GM18951 (cell line): ENCODE results near the gene EHHADH.

Source experiments
- POLR2A ChIP-seq: IDR thresholded peaks from 4 replicates; pipeline ENCODE4 v1.6.1; 2011; ENCODE audit warnings: mild to moderate bottlenecking; ENCODE audit not compliant: insufficient read length, insufficient read depth; ENCODE audit errors: extremely low read depth
- in situ Hi-C: fragments of 300-500 bp; cut with MboI; formaldehyde crosslinking; loops from one replicate; pipeline ENCODE4 v1.12.0; 2022; ENCODE audit warnings: low sequenced_read_pairs, mixed read lengths, inconsistent platforms; ENCODE audit not compliant: unreplicated experiment

Gene EHHADH

GRCh38 chr3:185225523-185225922 is 28.3 kb downstream of the EHHADH start:
- TF ChIP-seq POLR2A, result no peak
- in situ Hi-C loops, result no loop called here

GRCh38 chr3:185225080-185225479 is 28.8 kb downstream of the EHHADH start:
- in situ Hi-C loops, result no loop called here
- TF ChIP-seq POLR2A, result no peak

- no peak for TF ChIP-seq POLR2A
- in situ Hi-C loops, result no loop called here
Measured at GRCh38 chr3:185221203-185221602, 32.6 kb downstream of the EHHADH start.

DNA sequence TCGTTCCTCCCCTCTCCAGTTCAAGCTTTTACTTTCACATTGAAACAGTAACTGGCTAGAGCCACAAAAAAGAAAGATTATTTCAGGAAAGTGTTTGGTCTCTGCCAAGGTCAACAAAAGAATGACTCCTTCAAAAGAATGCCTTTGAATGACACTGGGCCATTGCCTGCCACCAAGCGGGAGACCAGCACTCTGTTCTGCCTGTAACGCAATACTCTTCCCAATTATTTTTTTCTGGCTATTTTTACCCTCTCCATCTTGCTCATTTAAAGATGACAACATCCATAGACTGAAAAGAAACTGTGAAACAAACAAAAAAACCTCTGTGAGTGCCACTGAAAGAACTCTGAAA is 37.3 kb downstream of the EHHADH start:
- no peak for TF ChIP-seq POLR2A
- in situ Hi-C loops, result no loop called here

DNA sequence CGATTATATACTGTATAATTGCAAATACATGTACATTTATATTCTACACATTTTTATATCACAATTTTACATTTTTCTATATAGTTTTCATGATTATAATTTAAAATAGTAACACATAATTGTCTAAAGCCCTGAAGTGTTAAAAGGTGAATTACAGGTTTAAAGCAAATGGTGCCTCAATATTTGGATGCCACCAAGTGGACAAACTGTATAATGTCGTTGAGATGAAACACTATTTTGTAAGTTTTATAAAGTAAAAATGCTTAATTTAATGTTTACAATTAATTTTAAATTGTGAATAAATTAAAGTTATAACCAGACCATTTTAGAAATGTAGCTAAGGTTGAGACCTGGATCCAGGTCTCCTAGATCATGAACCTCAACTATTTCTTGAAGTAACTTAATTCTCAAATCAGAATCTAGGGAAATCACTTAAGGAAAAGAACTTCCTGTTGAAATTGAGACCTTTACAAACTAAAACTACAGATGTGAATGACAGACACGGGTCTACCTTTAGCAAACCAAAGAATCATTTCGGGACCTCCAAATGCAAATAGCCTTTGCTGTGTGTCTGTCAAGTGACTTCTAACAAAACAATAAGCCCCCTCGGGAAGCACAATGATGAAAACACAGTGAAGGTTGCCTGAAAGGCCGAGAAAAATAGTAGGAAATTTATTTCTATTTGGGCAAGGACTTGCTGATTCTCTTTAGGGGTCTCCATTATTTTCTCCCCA is 37.8 kb downstream of the EHHADH start:
- in situ Hi-C loops, result no loop called here
- TF ChIP-seq POLR2A, result no peak

DNA sequence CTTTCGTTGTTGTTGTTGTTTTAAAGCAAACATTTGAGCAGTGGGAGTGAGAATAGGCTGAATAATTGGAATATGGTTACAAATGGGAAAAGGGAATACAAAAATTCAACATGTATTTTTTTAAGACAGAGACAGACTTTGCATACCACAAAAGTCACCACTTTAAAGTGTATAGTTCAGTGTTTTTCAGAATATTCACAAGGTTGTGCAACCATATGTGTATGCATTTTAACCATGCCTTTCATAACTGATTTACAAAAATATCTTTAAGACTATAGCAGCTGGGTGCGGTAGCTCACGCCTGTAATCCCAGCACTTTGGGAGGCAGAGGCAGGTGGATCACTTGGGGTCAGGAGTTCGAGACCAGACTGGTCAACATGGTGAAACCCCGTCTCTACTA is 41.3 kb downstream of the EHHADH start:
- TF ChIP-seq POLR2A, result no peak
- in situ Hi-C loops, result no loop called here

- in situ Hi-C loops, result no loop called here
- TF ChIP-seq POLR2A, result no peak
Measured at GRCh38 chr3:185212086-185212485, 41.8 kb downstream of the EHHADH start.

DNA sequence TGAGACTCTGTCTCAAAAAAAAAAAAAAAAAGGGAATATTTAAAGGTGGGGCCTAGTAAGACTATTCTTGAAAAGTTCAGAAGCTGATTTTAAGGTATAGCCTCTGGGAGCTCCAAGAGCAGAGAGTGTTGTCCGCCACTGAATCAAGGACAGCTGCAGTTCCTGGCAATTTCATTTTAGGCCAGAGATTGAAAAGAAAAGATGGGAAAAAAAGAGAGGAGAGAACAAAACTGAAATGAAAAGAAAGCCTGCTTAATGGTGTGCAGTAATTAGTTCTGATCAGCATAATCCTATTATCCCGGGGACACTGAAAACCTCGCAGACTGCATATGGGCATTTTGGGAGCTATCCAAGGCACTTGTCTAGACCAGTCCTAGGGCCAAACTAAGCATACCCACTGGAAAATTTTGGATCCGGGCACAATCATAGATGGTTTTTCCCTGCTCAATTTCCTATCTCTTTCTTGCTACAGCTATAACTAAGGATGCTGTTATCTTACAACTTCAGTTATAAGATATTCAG is 43.2 kb downstream of the EHHADH start:
- TF ChIP-seq POLR2A, result no peak
- in situ Hi-C loops, result no loop called here

DNA sequence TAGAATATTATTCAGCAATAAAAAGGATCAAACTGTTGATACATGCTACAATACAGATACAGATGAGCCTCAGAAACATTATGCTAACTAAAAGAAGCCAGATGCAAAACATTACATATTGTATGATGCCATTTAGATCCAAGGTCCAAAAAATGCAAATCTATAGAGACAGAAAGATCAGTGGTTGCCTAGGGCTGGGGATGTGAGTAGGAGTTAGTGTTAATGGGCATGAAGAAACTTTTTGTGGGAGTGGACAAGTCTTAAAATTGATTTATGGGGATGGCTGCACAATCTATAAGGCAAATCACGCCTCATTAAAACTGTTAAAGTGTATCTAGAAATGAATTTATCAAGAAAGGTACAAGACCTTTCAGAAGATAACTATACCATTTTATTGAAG is 45.0 kb downstream of the EHHADH start:
- no peak for TF ChIP-seq POLR2A
- in situ Hi-C loops, result no loop called here

GRCh38 chr3:185207931-185208746 is 45.7 kb downstream of the EHHADH start:
- TF ChIP-seq POLR2A, result no peak
- in situ Hi-C loops, result no loop called here

GRCh38 chr3:185207481-185207880 is 46.4 kb downstream of the EHHADH start:
- TF ChIP-seq POLR2A, result no peak
- in situ Hi-C loops, result no loop called here

DNA sequence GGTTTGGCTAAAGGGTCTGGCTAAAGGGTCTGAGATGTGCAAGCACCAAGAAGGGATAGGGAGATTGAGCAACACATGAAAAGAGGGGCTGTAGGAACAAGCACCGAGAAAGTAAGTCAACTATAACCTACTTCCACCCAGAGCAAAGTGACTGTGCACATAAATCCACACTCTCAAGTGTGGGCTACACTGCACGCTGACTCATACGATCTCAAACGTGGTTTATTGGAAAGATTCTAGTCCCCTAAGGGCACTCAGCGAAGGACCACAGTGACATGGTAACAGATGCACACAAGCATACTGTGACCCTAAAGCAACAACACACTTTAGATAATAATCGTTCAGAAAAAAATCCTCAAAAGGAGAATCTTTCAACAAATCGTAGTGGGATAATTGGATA is 48.0 kb downstream of the EHHADH start:
- no peak for TF ChIP-seq POLR2A
- in situ Hi-C loops, result no loop called here

DNA sequence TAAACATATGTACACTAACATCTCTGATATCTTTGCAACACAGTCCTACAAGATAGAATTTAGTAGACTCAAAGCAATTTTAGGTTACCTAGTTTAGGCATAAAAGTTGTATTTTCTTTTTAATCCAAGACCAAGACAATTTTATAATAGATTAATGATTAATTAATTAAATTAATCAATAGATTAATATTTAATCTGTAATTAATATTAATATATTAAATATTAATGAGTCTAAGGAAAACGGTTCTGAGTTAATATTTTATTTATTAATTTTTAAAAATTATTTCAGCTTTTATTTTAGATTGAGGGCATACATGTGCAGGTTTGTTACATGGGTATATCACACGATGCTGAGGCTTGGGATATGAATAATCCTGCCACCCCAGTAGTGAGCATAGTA is 49.0 kb downstream of the EHHADH start:
- TF ChIP-seq POLR2A, result no peak
- in situ Hi-C loops, result no loop called here

- no peak for TF ChIP-seq POLR2A
- in situ Hi-C loops, result no loop called here
Measured at GRCh38 chr3:185200639-185201038, 53.2 kb downstream of the EHHADH start.
